Right kidney (tissue), 1 donor: ENCODE results near the gene SIT1.
A peak's percentile ranks its signal among the peaks of the same experiment; 100 is the strongest.

Experiments
- DNase-seq: peaks from one replicate; pipeline ENCODE4 v3.0.0-alpha.2; 2016

Gene SIT1

DNA sequence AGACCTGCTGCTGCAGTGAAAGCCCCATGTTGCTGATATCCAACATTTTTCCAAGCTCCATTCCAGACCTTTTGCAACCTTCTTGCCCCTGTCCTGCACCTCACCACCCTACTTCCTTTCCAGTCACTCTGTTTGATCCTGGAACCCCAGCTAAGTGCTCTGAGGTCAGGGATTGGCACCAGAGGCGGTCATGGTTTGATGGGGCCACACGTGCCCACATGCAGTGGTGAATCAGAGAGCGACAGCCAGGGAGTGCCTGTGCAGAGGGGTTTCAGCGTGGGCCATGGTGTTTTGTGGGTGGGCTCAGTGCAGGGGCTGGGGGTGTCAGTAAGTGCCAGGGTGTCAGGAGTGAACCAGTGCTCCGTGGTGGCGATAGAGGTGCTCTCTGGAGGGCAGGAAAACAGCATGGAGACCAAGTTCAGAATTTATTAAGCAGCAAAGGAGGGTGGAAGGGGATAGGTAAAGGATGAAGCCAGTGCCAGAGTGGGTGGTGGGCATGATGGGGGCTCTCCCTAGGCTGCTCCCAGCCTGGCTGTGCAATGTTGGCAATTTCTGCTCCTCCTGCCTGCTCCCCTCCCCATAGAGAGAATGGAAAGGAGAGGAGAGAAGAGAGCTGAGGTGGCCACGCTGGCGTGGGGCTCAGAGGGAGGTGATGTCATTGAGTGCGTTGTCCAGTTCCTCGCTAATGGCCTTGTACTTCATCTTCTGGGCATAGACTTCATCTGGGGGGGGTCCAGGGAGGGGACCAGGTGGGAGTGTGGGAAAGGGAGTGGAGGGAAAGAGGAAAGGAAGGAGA is 32.0 kb upstream of the SIT1 start:
- no peak for DNase-seq

DNA sequence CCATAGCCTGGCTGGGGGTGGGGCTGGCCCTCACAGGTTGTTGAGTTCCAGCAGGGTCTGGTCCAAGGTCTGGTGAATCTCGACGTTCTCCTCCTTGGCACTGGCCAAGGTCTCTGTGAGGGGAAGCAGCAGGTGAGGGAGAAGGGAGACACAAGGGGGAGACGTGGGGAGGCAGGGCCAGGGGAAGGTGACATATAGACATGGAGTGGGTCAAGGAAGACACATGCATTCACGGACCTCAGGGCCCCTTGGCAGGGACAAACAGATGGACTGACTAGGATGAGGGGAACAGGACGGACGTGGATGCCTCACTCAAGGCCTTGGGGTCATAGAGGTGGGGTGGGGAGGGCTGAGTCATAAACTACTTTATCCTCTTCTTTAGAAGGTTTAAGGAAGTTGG is 31.3 kb upstream of the SIT1 start:
- no peak for DNase-seq

- no peak for DNase-seq
These were observed 30.7 kb upstream of the SIT1 start for GRCh38 chr9:35681341-35682002.

GRCh38 chr9:35680331-35681105 is 29.8 kb upstream of the SIT1 start:
- DNase-seq, result no peak

DNA sequence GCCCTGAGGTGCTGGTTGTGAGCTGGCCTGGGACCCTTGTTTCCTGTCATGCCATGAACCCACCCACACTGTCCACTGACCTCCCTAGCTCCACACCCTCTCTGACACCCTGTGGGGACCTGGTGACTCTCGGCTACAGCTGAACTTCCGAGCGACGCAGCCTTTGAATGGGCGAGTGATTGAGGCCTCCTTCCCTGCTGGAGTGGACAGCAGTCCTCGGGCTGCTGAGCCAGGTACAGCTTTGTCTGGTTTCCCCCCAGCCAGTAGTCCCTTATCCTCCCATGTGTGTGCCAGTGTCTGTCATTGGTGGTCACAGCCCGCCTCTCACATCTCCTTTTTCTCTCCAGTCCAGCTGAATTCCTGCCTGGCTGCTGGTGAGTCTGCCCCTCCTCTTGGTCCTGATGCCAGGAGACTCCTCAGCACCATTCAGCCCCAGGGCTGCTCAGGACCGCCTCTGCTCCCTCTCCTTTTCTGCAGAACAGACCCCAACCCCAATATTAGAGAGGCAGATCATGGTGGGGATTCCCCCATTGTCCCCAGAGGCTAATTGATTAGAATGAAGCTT is 29.1 kb upstream of the SIT1 start:
- DNase-seq, result no peak

DNA sequence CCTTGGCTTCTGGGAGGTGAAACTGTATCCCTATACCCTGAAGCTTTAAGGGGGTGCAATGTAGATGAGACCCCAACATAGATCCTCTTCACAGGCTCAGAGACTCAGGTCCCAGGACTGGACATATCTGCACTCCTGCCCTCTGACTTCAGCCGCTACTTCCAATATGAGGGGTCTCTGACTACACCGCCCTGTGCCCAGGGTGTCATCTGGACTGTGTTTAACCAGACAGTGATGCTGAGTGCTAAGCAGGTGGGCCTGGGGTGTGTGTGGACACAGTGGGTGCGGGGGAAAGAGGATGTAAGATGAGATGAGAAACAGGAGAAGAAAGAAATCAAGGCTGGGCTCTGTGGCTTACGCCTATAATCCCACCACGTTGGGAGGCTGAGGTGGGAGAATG is 28.4 kb upstream of the SIT1 start:
- DNase-seq, result no peak

- DNase-seq, result peak; percentile 76
These were observed 25.1 kb upstream of the SIT1 start for GRCh38 chr9:35675732-35676392.

DNA sequence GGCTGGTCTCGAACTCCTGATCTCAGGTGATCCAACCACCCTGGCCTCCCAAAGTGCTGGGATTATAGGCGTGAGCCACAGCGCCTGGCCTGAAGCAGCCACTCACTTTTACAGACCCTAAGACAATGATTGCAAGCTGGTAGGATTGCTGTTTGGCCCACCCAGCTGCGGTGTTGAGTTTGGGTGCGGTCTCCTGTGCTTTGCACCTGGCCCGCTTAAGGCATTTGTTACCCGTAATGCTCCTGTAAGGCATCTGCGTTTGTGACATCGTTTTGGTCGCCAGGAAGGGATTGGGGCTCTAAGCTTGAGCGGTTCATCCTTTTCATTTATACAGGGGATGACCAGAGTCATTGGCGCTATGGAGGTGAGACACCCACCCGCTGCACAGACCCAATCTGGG is 24.5 kb upstream of the SIT1 start:
- no peak for DNase-seq

- no peak for DNase-seq
These were observed 23.3 kb upstream of the SIT1 start for GRCh38 chr9:35674025-35674361.

- DNase-seq, result no peak
These were observed 22.6 kb upstream of the SIT1 start, which contains the start of gene CA9 for GRCh38 chr9:35673132-35674024. CA9 (plus strand) TSS chr9:35673928; CDS start chr9:35673960, 32 bp downstream.

DNA sequence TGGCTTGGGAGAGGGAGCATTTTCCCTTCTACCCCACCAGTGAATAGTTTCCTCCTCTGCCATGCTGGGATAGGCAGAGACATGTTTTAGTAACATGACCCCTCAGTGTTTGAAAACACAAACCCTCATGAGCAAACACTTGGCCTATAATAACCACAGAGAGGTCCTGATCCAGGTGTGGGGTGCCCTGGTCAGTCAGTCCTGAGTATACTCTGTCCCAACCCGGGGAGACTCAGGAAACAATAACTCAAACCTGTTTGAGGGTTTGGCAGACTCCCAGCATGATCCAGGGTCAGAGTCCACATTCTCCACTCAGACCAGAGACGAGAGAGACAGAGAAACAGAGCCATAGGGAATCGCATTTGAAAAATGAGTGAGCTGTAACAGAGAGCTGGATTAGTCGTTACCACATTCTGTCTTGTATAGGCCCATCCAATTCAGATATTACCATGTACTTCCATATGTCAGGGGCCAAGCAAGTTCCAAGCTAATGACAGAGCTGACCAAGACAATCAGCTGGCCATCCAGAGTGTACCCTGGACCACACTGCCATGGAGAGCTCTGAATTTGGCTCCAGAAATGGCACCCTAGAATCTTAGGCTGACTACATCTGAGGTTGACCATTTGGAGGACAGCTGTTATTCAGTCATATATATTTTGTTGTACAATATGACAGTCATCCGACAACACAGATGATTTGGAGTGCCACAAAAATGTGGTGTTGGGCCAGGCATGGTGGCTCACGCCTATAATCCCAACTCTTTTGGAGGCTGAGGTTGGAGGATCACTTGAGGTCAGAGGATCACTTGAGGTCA is 18.8 kb upstream of the SIT1 start:
- DNase-seq, result no peak

DNA sequence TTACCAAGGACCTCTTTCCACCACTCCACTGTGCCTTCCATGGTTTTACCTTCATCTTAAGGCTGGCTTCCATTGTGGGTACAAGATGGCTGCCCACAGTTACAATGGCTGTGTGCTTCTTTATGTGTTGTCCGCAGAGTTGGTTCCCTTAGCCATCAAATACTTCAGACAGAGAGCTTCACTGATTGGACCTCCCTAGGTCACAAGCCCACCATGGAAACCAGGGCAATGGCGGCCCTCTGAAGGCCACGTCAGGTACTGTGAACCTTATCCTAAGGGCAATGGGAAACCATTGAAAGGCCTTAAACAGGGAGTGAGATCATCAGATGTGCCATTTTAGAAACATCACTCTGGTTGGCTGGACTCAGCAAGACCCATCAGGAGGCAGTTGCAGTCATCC is 17.2 kb upstream of the SIT1 start:
- no peak for DNase-seq

GRCh38 chr9:35666549-35666948 is 15.8 kb upstream of the SIT1 start:
- DNase-seq, result no peak

DNA sequence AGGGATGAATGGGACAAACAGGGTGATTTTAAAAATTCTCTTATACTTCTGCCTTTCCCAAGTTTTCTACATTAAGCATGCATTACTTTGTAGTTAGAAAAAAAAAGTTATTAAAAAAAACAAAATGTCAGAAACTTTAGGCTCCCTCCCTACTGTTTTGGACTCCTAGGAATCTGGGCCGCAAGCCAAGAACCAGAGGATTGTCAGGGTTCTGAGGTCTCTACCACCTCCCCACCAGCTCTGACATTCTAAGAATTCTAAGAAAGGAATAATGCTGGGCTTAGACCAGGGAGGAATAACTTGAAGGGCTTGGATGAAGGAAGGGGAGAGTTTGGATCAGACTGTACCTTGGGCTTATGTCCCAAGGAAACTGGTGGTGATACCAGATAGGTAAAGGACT is 15.3 kb upstream of the SIT1 start:
- no peak for DNase-seq

- no peak for DNase-seq
These were observed 14.7 kb upstream of the SIT1 start for GRCh38 chr9:35665471-35665818.

DNA sequence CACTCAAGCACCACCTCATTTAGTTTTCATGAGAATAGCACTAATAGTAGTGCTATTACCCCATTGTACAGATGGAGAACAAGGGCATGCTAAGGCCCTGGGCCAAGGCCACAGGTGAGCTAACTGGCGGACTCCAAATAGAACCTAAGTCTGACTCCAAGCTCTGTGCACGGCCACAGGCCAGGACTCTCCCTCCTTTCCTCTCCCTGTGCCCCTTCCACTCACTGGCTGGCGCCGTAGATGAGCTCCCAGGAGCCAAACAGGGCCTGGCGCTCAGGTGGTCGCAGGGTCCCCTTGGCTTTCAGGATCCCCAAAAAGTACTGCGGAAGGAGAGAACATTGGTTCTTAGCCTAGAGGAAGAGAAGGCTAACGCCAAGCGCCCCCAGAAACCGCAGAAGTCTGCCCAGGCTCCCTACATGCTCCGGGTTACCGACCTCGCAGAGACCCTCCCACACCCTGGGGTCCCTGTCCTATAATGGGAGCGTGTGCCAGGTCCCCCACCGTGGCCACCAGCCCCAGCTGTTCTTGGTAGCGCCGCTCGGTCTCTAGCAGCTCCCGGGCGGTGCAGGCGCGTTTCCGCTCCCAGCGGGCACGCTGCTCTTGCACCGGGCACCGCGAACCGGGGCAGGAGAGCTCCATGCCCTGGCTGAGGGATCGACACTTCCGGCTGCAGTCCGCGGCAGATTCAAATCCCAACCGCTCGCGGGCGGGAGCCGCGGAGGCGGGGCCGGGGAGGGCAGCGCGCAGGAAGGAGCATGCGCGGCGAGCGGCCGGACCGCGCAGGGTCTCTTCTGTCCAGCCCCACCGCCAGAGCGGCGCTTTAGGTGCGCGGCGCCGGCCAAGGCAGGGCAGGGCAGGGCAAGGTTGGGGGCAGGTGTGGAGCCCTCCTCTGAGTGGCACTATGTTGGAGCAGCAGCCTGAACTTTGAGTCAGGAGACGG is 14.1 kb upstream of the SIT1 start, which contains the start of gene ARHGEF39:
Gene ARHGEF39, minus strand, starts transcription at position 665 of the 940 bp plus-strand sequence. Its CDS starts 26 bp downstream, at position 639.
- peak; percentile 83 for DNase-seq

- no peak for DNase-seq
These were observed 11.7 kb upstream of the SIT1 start for GRCh38 chr9:35662437-35662836.

- DNase-seq, result no peak
These were observed 11.1 kb upstream of the SIT1 start for GRCh38 chr9:35661756-35662350.

- DNase-seq, result no peak
These were observed 10.3 kb upstream of the SIT1 start for GRCh38 chr9:35660966-35661415.
